ENCODE measurements around the gene TTC12.

GRCh38 chr11:113314065-113314388, 356 bp upstream of the TTC12 start:
- TF ChIP-seq CTCF (IDR thresholded peaks at IDR 0.05), result no peak
- no peak for TF ChIP-seq POLR2A (IDR thresholded peaks at IDR 0.05)
